ENCODE results near the gene CENPC.
"Not testable (repeated sequence)": the region's sequence is repeated elsewhere in the genome, so short reads cannot be mapped to it uniquely, and the experiment has no call there.

CENPC gene

DNA sequence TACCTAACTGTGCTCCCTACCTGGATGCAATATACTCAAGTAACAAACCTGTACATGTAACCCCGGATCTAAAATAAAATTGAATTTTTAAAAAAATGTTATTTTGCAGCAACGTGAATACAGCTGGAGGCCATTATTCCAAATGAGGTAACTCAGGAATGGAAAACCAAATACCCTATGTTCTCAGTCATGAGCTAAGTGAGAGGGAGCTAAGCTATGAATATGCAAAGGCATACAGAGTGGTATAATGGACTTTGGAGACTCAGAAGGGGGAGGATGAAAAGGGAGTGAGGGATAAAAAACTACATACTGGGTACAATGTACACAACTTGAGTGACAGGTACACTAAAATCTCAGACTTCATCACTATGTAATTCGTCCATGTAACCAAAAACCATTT lies 78.6 kb downstream of the CENPC start:
- DNase-seq: no peak

GRCh38 chr4:67465763-67466052 lies 79.6 kb downstream of the CENPC start:
- DNase-seq: no peak

DNA sequence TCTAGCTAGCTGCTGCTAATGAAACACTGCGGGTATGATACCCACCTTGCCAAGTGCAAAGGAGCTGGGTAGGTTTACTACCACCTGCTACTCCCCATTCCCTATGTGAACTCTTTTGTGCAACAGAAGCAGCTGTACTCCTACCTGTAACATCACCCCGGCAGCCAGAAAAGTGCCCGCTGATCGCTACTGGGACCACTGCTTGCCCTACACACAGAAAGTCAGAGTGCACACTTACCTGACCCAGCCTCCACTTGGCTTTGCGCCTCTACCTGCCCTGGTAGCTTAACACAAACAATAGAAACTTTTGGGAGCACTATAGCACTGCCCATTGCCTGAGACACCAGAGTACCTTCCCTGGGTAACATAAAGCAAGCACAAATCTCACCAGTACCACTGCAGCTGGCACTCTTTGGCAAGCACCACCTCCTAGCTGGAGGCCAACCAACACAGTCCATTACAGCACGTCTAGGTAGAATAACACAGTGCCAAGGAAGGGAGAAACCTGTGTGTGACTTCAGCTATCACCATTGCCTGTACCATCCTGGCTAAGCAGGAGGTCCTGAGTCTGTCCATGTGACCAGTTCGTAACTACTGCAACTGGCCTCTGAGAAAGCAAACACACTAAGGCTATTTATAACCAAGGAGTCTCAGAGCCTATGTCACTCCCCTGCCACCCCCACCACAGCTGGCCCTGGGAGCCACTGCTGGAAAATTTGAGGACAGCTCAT lies 80.1 kb downstream of the CENPC start:
- DNase-seq: no peak

DNA sequence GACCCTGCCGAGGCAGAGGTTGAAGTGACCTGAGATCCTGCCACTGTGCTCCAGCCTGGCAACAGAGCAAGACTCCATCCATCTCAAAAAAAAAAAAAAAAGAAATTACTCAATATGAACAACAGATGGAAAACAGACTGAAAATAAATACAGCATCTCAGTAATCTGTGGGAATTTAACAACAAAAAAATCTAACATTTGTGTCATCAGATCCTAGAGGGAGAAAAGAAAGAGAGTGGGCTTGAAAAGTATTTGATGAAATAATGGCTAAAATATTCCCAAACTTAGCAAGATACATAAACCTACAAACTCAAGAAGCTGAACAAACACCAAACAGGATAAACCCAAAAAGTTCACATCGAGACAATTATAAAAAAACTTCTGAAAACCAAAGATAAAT lies 84.7 kb downstream of the CENPC start:
- DNase-seq: no peak

- DNase-seq: no peak
These were observed 86.1 kb downstream of the CENPC start for GRCh38 chr4:67459164-67459563.

DNA sequence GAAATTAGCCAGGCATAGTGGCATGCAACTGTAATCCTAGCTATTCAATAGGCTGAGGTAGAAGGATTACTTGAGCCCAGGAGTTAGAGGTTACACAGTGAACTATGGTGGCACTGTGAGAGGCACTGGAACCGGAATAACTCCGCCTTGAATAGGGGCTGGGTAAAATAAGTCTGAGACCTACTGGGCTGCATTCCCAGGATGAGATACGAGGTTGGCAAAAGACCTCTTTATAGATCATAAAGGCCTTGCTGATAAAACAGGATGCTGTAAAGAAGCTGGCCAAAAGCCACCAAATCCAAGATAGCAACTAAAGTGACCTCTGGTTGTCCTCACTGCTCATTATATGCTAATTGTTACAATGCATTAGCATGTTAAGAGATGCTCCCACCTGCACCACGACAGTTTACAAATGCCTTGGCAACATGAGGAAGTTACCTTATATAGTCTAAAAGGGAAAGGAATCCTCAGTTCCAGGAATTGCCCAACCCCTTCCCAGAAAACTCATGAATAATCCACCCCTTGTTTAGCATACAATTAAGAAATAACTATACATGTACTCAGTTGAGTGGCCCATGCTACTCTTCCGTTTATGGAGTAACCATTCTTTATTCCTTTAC lies 88.6 kb downstream of the CENPC start:
- DNase-seq: no peak

DNA sequence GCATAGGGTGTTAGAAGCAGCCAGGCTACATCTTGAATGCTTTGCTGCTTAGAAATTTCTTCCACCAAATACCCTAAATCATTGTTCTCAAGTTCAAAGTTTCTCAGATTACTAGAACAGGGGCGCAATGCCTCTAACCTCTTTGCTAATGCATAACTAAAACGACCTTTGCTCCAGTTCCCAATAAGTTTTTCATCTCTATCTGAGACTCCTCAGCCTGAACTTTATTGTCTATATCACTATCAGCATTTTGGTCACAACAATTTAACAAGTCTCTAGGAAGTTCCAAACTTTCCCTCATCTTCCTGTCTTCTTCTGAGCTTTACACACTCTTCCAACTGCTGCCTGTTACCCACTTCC lies 92.5 kb downstream of the CENPC start:
- not testable (repeated sequence) for DNase-seq

- DNase-seq: peak; percentile 80 to 88 (median 80)
These were observed 93.0 kb downstream of the CENPC start for GRCh38 chr4:67452100-67452845.

DNA sequence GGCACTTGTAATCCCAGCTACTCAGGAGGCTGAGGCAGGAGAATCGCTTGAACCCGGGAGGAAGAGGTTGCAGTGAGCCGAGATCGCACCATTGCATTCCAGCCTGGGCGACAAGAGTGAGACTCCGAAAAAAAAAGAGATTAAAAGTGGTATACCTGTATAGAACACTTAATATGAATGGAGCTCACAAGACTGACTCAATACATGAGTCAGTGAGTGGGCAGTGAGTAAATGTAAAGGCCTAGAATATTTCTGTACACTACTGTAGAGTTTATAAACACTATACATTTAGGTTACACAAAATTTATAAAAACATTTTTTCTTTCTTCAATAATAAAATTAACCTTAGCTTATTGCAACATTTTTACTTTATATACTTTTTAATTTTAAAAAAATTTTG lies 93.8 kb downstream of the CENPC start:
- peak in 2 of 3 donors; percentile 33 to 36 for DNase-seq

GRCh38 chr4:67448621-67449020 lies 96.7 kb downstream of the CENPC start:
- peak in 1 of 3 donors; percentile 52 for DNase-seq

DNA sequence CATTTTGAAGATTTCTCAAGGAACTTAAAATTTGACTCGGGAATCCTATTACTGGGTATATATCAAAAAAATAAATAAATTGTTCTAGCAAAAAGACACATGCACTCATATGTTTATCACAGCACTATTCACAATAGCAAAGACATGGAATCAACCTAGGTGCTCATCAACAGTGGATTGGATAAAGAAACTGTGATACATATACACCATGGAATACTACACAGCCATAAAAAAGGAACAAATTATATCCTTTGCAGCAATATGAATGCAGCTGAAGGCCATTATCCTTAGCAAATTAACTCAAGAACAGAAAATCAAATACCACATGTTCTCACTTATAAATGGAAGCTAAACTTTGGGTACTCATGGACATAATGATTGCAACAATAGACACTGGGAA lies 97.4 kb downstream of the CENPC start:
- DNase-seq: no peak

DNA sequence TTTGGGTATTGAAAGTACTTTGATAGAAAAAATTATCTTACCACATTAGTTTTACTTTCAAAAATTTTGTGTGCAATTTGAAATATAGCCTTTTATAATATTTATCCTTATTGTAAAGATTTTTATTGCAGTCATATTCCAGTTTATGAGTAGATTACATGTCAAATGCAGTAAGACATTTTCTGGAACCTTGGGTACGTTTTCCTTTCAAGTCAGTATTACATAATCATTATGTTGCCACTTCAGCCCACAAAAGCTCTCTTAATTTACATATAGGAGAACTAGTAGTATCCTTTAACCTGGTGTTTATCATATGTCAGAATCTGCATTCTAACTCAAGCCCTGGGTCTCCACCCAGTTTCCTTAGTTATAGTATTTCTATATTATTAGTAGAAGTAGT lies 98.5 kb downstream of the CENPC start:
- DNase-seq: no peak

- DNase-seq: not testable (repeated sequence)
These were observed 99.4 kb downstream of the CENPC start for GRCh38 chr4:67445881-67446280.

DNA sequence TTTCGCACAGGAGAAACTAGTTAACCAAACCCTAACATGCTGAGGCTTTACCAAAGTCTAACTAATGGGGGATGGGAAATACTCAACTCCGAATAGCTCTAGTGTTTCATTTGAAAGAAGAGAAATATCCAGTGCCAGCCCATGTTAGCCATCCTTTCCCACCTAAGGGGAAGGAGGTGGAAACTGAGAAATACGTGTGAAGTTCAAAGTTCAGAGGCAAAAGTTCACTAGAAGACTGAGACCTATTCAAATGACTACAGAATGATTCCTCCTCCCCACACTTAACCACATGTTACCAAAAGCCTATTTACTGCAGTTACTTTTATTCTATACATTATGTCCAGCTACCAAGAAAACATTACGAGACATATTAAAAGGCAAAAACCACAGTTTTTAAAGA lies 106.3 kb downstream of the CENPC start:
- no peak for DNase-seq

GRCh38 chr4:67437974-67438713 lies 107.2 kb downstream of the CENPC start:
- peak; percentile 53 to 76 (median 64) for DNase-seq

GRCh38 chr4:67436742-67437141 lies 108.6 kb downstream of the CENPC start:
- no peak for DNase-seq

DNA sequence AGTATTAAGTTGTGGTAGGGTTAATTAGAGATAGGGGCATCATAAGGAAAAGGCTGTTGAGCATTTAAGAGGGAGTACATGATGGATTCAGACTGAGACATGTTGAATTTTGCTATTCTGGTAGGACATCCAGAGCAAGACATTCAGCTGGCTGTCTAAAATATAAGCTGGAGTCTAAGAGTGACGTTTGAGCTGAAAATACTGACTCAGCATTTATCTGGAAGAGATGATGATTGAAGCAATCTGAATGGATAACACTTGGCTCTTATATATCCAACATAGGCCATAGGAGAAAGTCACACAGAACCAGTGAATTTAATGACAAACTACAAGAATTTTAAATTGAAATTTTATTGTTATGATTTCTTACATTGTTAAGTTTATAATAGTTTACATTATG lies 114.3 kb downstream of the CENPC start:
- no peak for DNase-seq

GRCh38 chr4:67428819-67429218 lies 116.5 kb downstream of the CENPC start:
- no peak for DNase-seq

All from suppressor macrophage treated with lipopolysaccharide for 1 hour (primary cell).